BJ (cell line): ENCODE results near the gene MRPL52. TPM values are rescaled to one million over a fixed set of nuclear protein-coding genes. Genes with fewer than 3 reads are reported as not detected.
A peak's percentile ranks its signal among the peaks of the same experiment; 100 is the strongest.

ENCODE experiments used
- CTCF ChIA-PET: fragments of 350-600 bp; formaldehyde crosslinking; extraction: SDS; loops from one replicate; lab custom pipeline; 2021; ENCODE audit warnings: antibody characterized with exemption, inconsistent platforms; lab: Yijun Ruan, JAX
- POLR2A ChIA-PET: fragments of 300-600 bp; sonication (Branson Sonifier 250); formaldehyde crosslinking; extraction: SDS; loops from one replicate; lab custom pipeline; 2021; ENCODE audit warnings: antibody characterized with exemption; lab: Charles Lee
- DNase-seq: peaks from one replicate; pipeline ENCODE4 v3.0.0-alpha.2; 2011; ENCODE audit warnings: low read depth
- H3K27me3 ChIP-seq: 2 replicates; pipeline ENCODE4 v1.6.0; 2011; ENCODE audit warnings: low read length; ENCODE audit not compliant: control insufficient read depth, insufficient read depth
- H3K36me3 ChIP-seq: 2 replicates; pipeline ENCODE4 v1.5.1; 2011; ENCODE audit warnings: low read length; ENCODE audit not compliant: control insufficient read depth, insufficient read depth
- H3K4me3 ChIP-seq: 2 replicates; pipeline ENCODE4 v1.5.1; 2011; ENCODE audit warnings: low read depth, mild to moderate bottlenecking, control low read depth, low read length
- CTCF ChIP-seq: IDR thresholded peaks from 2 replicates; pipeline ENCODE4 v1.5.1; 2011; ENCODE audit warnings: low read depth, mild to moderate bottlenecking, control low read depth, inconsistent platforms, low read length, moderate library complexity; ENCODE audit not compliant: insufficient read depth
- polyA plus RNA-seq: library from polyadenylated mRNA; depleted of rRNA; stranded (reverse); fragments of >200 nt; gene quantifications from 2 replicates; pipeline ENCODE4 v1.2.3, GENCODE V29; 2011

MRPL52 gene
- polyA plus RNA-seq, 1 experiment, result 66.7 TPM

DNA sequence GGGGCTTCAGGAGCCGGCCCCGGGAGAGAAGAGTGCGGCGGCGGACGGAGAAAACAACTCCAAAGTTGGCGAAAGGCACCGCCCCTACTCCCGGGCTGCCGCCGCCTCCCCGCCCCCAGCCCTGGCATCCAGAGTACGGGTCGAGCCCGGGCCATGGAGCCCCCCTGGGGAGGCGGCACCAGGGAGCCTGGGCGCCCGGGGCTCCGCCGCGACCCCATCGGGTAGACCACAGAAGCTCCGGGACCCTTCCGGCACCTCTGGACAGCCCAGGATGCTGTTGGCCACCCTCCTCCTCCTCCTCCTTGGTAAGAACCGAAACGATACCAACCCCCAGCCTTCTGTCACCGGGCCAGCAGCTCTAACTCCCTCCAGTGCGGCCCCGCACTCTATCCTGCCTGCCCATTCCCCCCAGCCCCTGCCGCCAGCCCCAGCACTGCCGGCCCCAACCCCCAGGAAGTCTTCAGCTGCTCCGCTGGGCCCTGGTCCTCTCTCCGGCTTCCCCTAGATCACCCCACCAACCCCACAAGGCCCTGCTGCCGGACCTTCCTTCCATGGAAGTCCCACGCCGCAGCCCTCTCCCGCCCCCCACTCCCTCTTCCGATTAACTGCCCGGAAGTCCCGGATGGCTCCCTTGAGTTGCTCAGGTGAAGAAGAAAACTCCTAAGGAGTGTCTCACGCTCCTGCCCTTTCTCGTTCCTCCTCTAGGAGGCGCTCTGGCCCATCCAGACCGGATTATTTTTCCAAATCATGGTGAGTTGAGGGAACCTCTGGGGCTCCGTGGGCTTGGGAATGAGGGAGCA is 42.5 kb downstream of the MRPL52 start:
- Histone ChIP-seq H3K36me3 (peaks cover 32% of the 10 kb centered on the region), H3K27me3 (no peaks in the 10 kb centered on the region), H3K4me3 (peak overlapping the region; percentile 97)
- ChIA-PET CTCF (interaction anchor here (0.7 to 5.7 kb wide), 23 partner anchors 11 to 315 kb away, joined by 3 to 95 read pairs (median 4); partner anchors contain the start of genes AJUBA, RBM23 and REM2), POLR2A (interaction anchor here (0.6 to 0.9 kb wide), 3 partner anchors 13 to 44 kb away, joined by 5 to 8 read pairs (median 6); no protein-coding TSS in a partner anchor)
- TF ChIP-seq CTCF, result peak; percentile 97
- no peak for DNase-seq

- ChIA-PET POLR2A (interaction anchor here (0.6 to 0.9 kb wide), 3 partner anchors 12 to 43 kb away, joined by 5 to 8 read pairs (median 6); no protein-coding TSS in a partner anchor), CTCF (interaction anchor here (0.6 to 5.7 kb wide), 18 partner anchors 11 to 317 kb away, joined by 3 to 95 read pairs (median 5); partner anchors contain the start of genes AJUBA and REM2)
- TF ChIP-seq CTCF, result no peak
- H3K4me3 ChIP-seq, result peak overlapping the region; percentile 97
- no peak for DNase-seq
- H3K36me3 ChIP-seq, result peaks cover 38% of the 10 kb centered on the region
- no peaks in the 10 kb centered on the region for H3K27me3 ChIP-seq
Observed at GRCh38 chr14:22872833-22873520, 43.3 kb downstream of the MRPL52 start.

DNA sequence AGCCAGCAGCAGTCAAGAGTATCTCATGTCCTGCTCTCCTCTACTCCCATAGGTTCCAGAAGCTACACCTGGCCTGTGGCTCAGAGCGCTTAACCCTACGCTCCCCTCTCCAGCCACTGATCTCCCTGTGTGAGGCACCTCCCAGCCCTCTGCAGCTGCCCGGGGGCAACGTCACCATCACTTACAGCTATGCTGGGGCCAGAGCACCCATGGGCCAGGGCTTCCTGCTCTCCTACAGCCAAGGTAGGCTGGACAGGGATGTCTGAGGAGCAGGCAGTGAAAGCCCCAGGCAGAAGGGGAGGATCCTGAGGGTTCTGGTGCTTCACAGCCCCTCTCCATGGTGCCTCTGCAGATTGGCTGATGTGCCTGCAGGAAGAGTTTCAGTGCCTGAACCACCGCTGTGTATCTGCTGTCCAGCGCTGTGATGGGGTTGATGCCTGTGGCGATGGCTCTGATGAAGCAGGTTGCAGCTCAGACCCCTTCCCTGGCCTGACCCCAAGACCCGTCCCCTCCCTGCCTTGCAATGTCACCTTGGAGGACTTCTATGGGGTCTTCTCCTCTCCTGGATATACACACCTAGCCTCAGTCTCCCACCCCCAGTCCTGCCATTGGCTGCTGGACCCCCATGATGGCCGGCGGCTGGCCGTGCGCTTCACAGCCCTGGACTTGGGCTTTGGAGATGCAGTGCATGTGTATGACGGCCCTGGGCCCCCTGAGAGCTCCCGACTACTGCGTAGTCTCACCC is 45.5 kb downstream of the MRPL52 start:
- no peak for TF ChIP-seq CTCF
- Histone ChIP-seq H3K27me3 (no peaks in the 10 kb centered on the region), H3K36me3 (peaks cover 49% of the 10 kb centered on the region), H3K4me3 (no peak overlapping the region)
- POLR2A ChIA-PET, result no interaction called here
- CTCF ChIA-PET, result interaction anchor here (1.1 to 5.7 kb wide), 4 partner anchors 23 to 318 kb away, joined by 3 to 95 read pairs (median 5); no protein-coding TSS in a partner anchor
- no peak for DNase-seq

GRCh38 chr14:22875748-22876319 is 46.1 kb downstream of the MRPL52 start:
- POLR2A ChIA-PET, result no interaction called here

More at GRCh38 chr14:22875748-22876319, 46.1 kb downstream of the MRPL52 start:
- no peak for TF ChIP-seq CTCF
- CTCF ChIA-PET, result interaction anchor here (1.1 to 5.7 kb wide), 4 partner anchors 22 to 319 kb away, joined by 3 to 95 read pairs (median 5); no protein-coding TSS in a partner anchor
- Histone ChIP-seq H3K36me3 (peaks cover 49% of the 10 kb centered on the region), H3K27me3 (no peaks in the 10 kb centered on the region), H3K4me3 (no peak overlapping the region)
- no peak for DNase-seq
